Activated CD8-positive, alpha-beta memory T cell treated with anti-CD3 and anti-CD28 coated beads for 48 hours (primary cell): ENCODE results near the gene WBP1L.
"Not testable (repeated sequence)": the region's sequence is repeated elsewhere in the genome, so short reads cannot be mapped to it uniquely, and the experiment has no call there.

ENCODE experiments used
- DNase-seq, 3 experiments: peaks; one replicate each; pipeline ENCODE4 v3.0.0-alpha.2; 2020; ENCODE audit warnings: low read depth in 2 of 3, low spot score in 2 of 3

The WBP1L gene

GRCh38 chr10:102834143-102834542 is 90.4 kb downstream of the WBP1L start:
- DNase-seq, result no peak

- DNase-seq, result peak; percentile 27 to 71 (median 43)
Observed at GRCh38 chr10:102835007-102835482, 91.3 kb downstream of the WBP1L start.

- no peak for DNase-seq
Observed at GRCh38 chr10:102837230-102837721, 93.5 kb downstream of the WBP1L start, which contains the start of gene CYP17A1. CYP17A1 (minus strand) TSS chr10:102837413; CDS start chr10:102837361, 52 bp downstream.

GRCh38 chr10:102838276-102838927 is 94.7 kb downstream of the WBP1L start:
- DNase-seq, result not testable (repeated sequence)

- no peak for DNase-seq
Observed at GRCh38 chr10:102841827-102842345, 98.1 kb downstream of the WBP1L start.

- not testable (repeated sequence) for DNase-seq
Observed at GRCh38 chr10:102843139-102843538, 99.4 kb downstream of the WBP1L start.

GRCh38 chr10:102844190-102844776 is 100.5 kb downstream of the WBP1L start:
- not testable (repeated sequence) for DNase-seq

GRCh38 chr10:102845352-102845902 is 101.7 kb downstream of the WBP1L start:
- no peak for DNase-seq

GRCh38 chr10:102850025-102850518 is 106.3 kb downstream of the WBP1L start:
- no peak for DNase-seq

GRCh38 chr10:102853237-102853636 is 109.5 kb downstream of the WBP1L start:
- DNase-seq, result not testable (repeated sequence)

GRCh38 chr10:102855731-102856436 is 112.1 kb downstream of the WBP1L start:
- DNase-seq, result not testable (repeated sequence)

GRCh38 chr10:102856758-102857424 is 113.1 kb downstream of the WBP1L start:
- DNase-seq, result no peak

- no peak for DNase-seq
Observed at GRCh38 chr10:102859911-102860310, 116.2 kb downstream of the WBP1L start.

GRCh38 chr10:102863660-102864059 is 119.9 kb downstream of the WBP1L start:
- DNase-seq, result no peak

- DNase-seq, result no peak
Observed at GRCh38 chr10:102865620-102866019, 121.9 kb downstream of the WBP1L start.
